ENCODE measurements around the gene SORCS2. TPM values are rescaled to one million over a fixed set of nuclear protein-coding genes. Genes with fewer than 3 reads are reported as not detected.

The SORCS2 gene
- total and polyA plus RNA-seq, 2 of the 13 experiments (the other 11 are each of a cell fraction or from before 2014, with no cell fraction given) = 0.82 to 1.0 TPM

DNA sequence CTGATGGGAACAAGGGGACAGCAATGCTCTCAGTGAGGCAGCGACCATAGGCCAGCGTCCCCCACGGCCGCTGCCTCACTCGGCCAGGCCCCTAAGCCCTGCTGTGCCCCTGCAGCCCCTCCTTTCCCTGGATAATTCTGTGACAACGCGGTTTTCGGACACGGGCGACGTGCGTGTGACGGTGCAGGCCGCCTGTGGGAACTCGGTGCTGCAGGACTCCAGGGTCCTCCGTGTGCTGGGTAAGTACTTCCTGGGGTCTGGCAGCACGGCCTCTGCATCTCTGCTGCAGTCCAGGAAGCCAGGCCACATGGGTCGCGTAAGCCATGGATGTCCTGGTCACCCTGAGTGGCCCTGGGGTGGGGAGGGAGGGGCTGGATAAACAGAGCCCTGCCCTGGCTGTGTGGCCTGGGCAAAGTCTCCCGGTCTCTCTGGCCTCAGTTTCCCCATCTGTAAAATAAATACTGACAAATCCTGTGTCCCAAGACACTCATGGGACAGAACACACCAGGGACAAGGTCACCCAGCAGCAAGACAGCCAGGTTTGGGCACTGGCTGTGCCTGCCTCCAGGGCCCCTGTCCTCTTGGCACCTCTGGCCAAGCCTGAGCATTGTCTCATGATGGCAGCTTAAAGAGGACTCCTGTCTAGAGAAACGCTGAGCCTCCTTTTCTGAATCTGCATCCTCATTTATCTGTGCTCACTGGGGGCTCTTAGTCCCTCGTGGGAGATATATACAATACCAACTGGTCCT lies 534.5 kb downstream of the SORCS2 start (continued):
- TF ChIP-seq, protein P1, sequence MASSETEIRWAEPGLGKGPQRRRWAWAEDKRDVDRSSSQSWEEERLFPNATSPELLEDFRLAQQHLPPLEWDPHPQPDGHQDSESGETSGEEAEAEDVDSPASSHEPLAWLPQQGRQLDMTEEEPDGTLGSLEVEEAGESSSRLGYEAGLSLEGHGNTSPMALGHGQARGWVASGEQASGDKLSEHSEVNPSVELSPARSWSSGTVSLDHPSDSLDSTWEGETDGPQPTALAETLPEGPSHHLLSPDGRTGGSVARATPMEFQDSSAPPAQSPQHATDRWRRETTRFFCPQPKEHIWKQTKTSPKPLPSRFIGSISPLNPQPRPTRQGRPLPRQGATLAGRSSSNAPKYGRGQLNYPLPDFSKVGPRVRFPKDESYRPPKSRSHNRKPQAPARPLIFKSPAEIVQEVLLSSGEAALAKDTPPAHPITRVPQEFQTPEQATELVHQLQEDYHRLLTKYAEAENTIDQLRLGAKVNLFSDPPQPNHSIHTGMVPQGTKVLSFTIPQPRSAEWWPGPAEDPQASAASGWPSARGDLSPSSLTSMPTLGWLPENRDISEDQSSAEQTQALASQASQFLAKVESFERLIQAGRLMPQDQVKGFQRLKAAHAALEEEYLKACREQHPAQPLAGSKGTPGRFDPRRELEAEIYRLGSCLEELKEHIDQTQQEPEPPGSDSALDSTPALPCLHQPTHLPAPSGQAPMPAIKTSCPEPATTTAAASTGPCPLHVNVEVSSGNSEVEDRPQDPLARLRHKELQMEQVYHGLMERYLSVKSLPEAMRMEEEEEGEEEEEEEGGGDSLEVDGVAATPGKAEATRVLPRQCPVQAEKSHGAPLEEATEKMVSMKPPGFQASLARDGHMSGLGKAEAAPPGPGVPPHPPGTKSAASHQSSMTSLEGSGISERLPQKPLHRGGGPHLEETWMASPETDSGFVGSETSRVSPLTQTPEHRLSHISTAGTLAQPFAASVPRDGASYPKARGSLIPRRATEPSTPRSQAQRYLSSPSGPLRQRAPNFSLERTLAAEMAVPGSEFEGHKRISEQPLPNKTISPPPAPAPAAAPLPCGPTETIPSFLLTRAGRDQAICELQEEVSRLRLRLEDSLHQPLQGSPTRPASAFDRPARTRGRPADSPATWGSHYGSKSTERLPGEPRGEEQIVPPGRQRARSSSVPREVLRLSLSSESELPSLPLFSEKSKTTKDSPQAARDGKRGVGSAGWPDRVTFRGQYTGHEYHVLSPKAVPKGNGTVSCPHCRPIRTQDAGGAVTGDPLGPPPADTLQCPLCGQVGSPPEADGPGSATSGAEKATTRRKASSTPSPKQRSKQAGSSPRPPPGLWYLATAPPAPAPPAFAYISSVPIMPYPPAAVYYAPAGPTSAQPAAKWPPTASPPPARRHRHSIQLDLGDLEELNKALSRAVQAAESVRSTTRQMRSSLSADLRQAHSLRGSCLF (CRISPR knock-in tag; IDR thresholded peaks at IDR 0.05; ENCODE audit: borderline replicate concordance) = no peak

DNA sequence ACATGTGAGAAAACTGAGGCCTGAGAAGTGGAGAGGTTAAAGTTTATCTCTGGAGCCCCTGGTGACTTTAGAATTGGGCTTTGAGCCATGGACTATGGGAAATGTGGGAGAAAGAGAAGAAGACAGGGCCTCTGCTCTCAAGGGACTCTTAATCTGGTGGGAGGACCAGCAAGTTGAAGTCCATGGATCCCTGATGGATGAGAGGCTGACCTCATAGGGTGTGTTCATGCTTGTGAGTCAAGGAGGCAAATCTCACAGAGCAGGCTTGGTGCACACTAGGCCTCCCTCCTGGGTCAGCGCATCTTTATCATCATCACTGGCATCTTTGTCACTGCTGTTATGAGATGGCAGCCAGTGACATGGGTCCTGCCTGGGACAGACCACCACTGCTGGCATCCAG lies 535.4 kb downstream of the SORCS2 start:
- WGBS (ENCODE audit: low lambda C conversion rate) = no CpG with 5 or more reads among the region's 1 CpG
- Histone ChIP-seq H3K9ac (ENCODE audit: insufficient read depth, low read depth, low read length) (no peak overlapping the region), H3K27ac (ENCODE audit: extremely low read length, insufficient read depth, low read length) (no peak overlapping the region), H3K4me1 (ENCODE audit: insufficient read depth, low read length) (no peaks in the 10 kb centered on the region), H3K9me3 (ENCODE audit: low read length) (no peaks in the 10 kb centered on the region), H2AFZ (ENCODE audit: low read length) (no peak overlapping the region), H3K79me2 (ENCODE audit: insufficient read depth, low read length) (no peaks in the 10 kb centered on the region), H3K36me3 (replicated peaks in 1 of 2; ENCODE audit: control insufficient read depth in 1 of 2, insufficient read depth in 2 of 2, low read length in 2 of 2) (no peaks in the 10 kb centered on the region), H3K27me3 (ENCODE audit: control insufficient read depth in 1 of 2, insufficient read depth in 2 of 2, low read length in 2 of 2) (no peaks in the 10 kb centered on the region), H4K20me1 (ENCODE audit: insufficient read depth, low read length) (no peaks in the 10 kb centered on the region), H3K4me3 (replicated peaks in 1 of 3; ENCODE audit: insufficient read depth in 1 of 3, low read depth in 2 of 3, low read length in 3 of 3) (no peak overlapping the region), H3K4me2 (ENCODE audit: low read depth, low read length) (no peak overlapping the region)
- ATAC-seq = no peak
- no TSS peak for BruUV-seq (replicated peaks)
- POLR2A ChIA-PET = no interaction called here
- DNase-seq (ENCODE audit: low spot score) = no peak
- CTCF ChIA-PET (ENCODE audit: low intra/inter-chr PET ratio, low total read pairs) = no interaction called here
- in situ Hi-C loops (cut with HindIII; ENCODE audit: extremely low pct_ligation_motif_present, low pct_unique_long_range_greater_than_20kb) (loop anchor here (10.0 kb wide), 1 partner anchor 533 kb away; the partner anchor contains the start of gene SORCS2), intact Hi-C loops (cut with micrococcal nuclease; ENCODE audit: unreplicated experiment) (no loop called here)
- FAIRE-seq = no peak
- TF ChIP-seq CBX1 (IDR thresholded peaks at IDR 0.05; ENCODE audit: low read depth) = no peak
- TF ChIP-seq RNF2 (conservative IDR thresholded peaks at IDR 0.05; ENCODE audit: low read depth) = no peak
- TF ChIP-seq ZNF292 (CRISPR knock-in tag; IDR thresholded peaks at IDR 0.05; ENCODE audit: borderline replicate concordance, low read depth) = no peak
- TF ChIP-seq ZFP36 (IDR thresholded peaks at IDR 0.05; ENCODE audit: borderline replicate concordance, low read depth, low read length, partially characterized antibody) = no peak
- TF ChIP-seq CAMTA2 (CRISPR knock-in tag; IDR thresholded peaks at IDR 0.05; ENCODE audit: borderline replicate concordance) = no peak
- TF ChIP-seq AHDC1 (CRISPR knock-in tag; IDR thresholded peaks at IDR 0.05; ENCODE audit: borderline replicate concordance) = no peak
- TF ChIP-seq NFATC3 (CRISPR knock-in tag; IDR thresholded peaks at IDR 0.05) = no peak
- TF ChIP-seq, protein P2, sequence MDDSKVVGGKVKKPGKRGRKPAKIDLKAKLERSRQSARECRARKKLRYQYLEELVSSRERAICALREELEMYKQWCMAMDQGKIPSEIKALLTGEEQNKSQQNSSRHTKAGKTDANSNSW (CRISPR knock-in tag; IDR thresholded peaks at IDR 0.05; ENCODE audit: borderline replicate concordance) = no peak
